NCI-H2107 (cell line): ENCODE measurements around the gene IFITM5.
"Not testable (repeated sequence)": the region's sequence is repeated elsewhere in the genome, so short reads cannot be mapped to it uniquely, and the experiment has no call there.

ENCODE experiments used
- DNase-seq: peaks from one replicate; lab custom pipeline; 2025; lab: John Stamatoyannopoulos, UW

Gene IFITM5

GRCh38 chr11:295351-296170, 3.8 kb downstream of the IFITM5 start:
- no peak for DNase-seq

- DNase-seq: no peak
These were observed 4.5 kb downstream of the IFITM5 start for GRCh38 chr11:294780-295179.

GRCh38 chr11:293852-294661, 5.3 kb downstream of the IFITM5 start:
- no peak for DNase-seq

- DNase-seq: no peak
These were observed 6.0 kb downstream of the IFITM5 start for GRCh38 chr11:293271-293851.

GRCh38 chr11:292211-293121, 6.9 kb downstream of the IFITM5 start:
- no peak for DNase-seq

GRCh38 chr11:291281-292210, 7.8 kb downstream of the IFITM5 start:
- no peak for DNase-seq

GRCh38 chr11:290621-291231, 8.6 kb downstream of the IFITM5 start:
- no peak for DNase-seq

- DNase-seq: no peak
These were observed 9.4 kb downstream of the IFITM5 start for GRCh38 chr11:289712-290620.

GRCh38 chr11:289398-289711, 10.0 kb downstream of the IFITM5 start:
- no peak for DNase-seq

GRCh38 chr11:288478-289397, 10.6 kb downstream of the IFITM5 start, which contains the start of gene PGGHG:
PGGHG (plus strand) TSS chr11:289126; CDS start chr11:289817, 691 bp downstream.
- no peak for DNase-seq

GRCh38 chr11:287821-288477, 11.4 kb downstream of the IFITM5 start:
- no peak for DNase-seq

GRCh38 chr11:286977-287820, 12.1 kb downstream of the IFITM5 start:
- not testable (repeated sequence) for DNase-seq

- DNase-seq: no peak
These were observed 13.5 kb downstream of the IFITM5 start for GRCh38 chr11:285894-286220.

GRCh38 chr11:285021-285893, 14.1 kb downstream of the IFITM5 start:
- no peak for DNase-seq

- no peak for DNase-seq
These were observed 15.0 kb downstream of the IFITM5 start for GRCh38 chr11:284105-285020.
